RWPE2 (cell line): ENCODE results near the gene MPO.

Experiments used
- ATAC-seq: fragments of 200-7000 bp; cut with Tn5 transposase; 3 replicates; pipeline ENCODE4 v1.9.1; 2021; ENCODE audit warnings: low read depth
- DNase-seq: peaks from one replicate; pipeline ENCODE4 v3.0.0-alpha.2; 2020; ENCODE audit warnings: low spot score
- H3K27ac ChIP-seq: fragments of 450-650 bp; 2 replicates; pipeline ENCODE4 v1.5.1; 2017; ENCODE audit warnings: mild to moderate bottlenecking; ENCODE audit not compliant: poor library complexity, severe bottlenecking
- H3K27me3 ChIP-seq: fragments of 250-450 bp; sonication (Bioruptor Pico); 2 replicates; pipeline ENCODE4 v1.5.1; 2021; ENCODE audit warnings: mild to moderate bottlenecking, moderate library complexity; ENCODE audit not compliant: insufficient read depth, poor library complexity, severe bottlenecking
- H3K36me3 ChIP-seq: fragments of 250-450 bp; sonication (Bioruptor Pico); 2 replicates; pipeline ENCODE4 v1.5.1; 2020; ENCODE audit warnings: low read depth, mild to moderate bottlenecking, moderate library complexity
- H3K4me1 ChIP-seq: fragments of 250-450 bp; sonication (Bioruptor Pico); 2 replicates; pipeline ENCODE4 v1.5.1; 2021; ENCODE audit warnings: mild to moderate bottlenecking, moderate library complexity; ENCODE audit not compliant: insufficient read depth, poor library complexity, severe bottlenecking
- H3K4me3 ChIP-seq: fragments of 250-450 bp; sonication (Bioruptor Pico); 2 replicates; pipeline ENCODE4 v1.5.1; 2021; ENCODE audit warnings: mild to moderate bottlenecking, moderate library complexity; ENCODE audit not compliant: severe bottlenecking
- H3K9me3 ChIP-seq: fragments of 250-450 bp; sonication (Bioruptor Pico); 2 replicates; pipeline ENCODE4 v1.5.1; 2021; ENCODE audit warnings: mild to moderate bottlenecking, moderate library complexity; ENCODE audit not compliant: severe bottlenecking
- TF ChIP-seq, protein P1 (sequence below): fragments of 450-650 bp; IDR thresholded peaks from one replicate; pipeline ENCODE4 v1.5.1; 2017; ENCODE audit warnings: mild to moderate bottlenecking, moderate library complexity; ENCODE audit not compliant: poor library complexity, severe bottlenecking

Gene MPO

GRCh38 chr17:58289869-58290268 lies 9.1 kb upstream of the MPO start:
- H3K27ac ChIP-seq = no peak overlapping the region
- ATAC-seq = no peak

DNA sequence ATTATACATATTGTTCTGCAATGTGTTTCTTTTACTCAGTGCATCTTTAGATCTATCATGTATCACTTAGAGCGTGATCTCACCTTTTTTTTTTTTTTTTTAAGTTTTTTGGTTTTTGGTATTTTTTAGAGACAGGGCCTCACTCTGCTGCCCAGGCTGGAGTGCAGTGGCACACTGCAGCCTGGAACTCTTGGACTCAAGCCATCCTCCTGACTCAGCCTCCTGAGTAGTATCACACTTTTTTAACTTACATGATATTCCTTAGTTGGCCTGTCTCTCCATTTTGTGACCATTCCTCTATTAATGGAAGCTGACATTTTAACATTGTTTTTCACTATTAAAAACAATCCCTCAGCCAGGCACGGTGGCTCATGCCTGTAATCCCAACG lies 4.7 kb upstream of the MPO start:
- TF ChIP-seq, protein P1, sequence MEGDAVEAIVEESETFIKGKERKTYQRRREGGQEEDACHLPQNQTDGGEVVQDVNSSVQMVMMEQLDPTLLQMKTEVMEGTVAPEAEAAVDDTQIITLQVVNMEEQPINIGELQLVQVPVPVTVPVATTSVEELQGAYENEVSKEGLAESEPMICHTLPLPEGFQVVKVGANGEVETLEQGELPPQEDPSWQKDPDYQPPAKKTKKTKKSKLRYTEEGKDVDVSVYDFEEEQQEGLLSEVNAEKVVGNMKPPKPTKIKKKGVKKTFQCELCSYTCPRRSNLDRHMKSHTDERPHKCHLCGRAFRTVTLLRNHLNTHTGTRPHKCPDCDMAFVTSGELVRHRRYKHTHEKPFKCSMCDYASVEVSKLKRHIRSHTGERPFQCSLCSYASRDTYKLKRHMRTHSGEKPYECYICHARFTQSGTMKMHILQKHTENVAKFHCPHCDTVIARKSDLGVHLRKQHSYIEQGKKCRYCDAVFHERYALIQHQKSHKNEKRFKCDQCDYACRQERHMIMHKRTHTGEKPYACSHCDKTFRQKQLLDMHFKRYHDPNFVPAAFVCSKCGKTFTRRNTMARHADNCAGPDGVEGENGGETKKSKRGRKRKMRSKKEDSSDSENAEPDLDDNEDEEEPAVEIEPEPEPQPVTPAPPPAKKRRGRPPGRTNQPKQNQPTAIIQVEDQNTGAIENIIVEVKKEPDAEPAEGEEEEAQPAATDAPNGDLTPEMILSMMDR = no peak
- ATAC-seq = no peak
- peaks cover 11% of the 10 kb centered on the region for H3K4me1 ChIP-seq
- H3K4me3 ChIP-seq = no peak overlapping the region
- no peaks in the 10 kb centered on the region for H3K9me3 ChIP-seq
- peaks cover 3% of the 10 kb centered on the region for H3K27me3 ChIP-seq
- no peak for DNase-seq
- H3K36me3 ChIP-seq = no peaks in the 10 kb centered on the region
- H3K27ac ChIP-seq = no peak overlapping the region

More at GRCh38 chr17:58289869-58290268, 9.1 kb upstream of the MPO start:
- TF ChIP-seq, protein P1 = no peak
- no peak for DNase-seq
- Histone ChIP-seq H3K4me1 (peaks cover 11% of the 10 kb centered on the region), H3K4me3 (no peak overlapping the region), H3K27me3 (peaks cover 8% of the 10 kb centered on the region), H3K36me3 (no peaks in the 10 kb centered on the region), H3K9me3 (peaks cover 3% of the 10 kb centered on the region)

- no peak for ATAC-seq
- Histone ChIP-seq H3K9me3 (no peaks in the 10 kb centered on the region), H3K27me3 (peaks cover 9% of the 10 kb centered on the region), H3K4me3 (no peak overlapping the region), H3K4me1 (peaks cover 5% of the 10 kb centered on the region), H3K36me3 (no peaks in the 10 kb centered on the region), H3K27ac (no peak overlapping the region)
- no peak for DNase-seq
- TF ChIP-seq, protein P1 = no peak
These were observed 4.1 kb upstream of the MPO start for GRCh38 chr17:58284613-58285421.

- no peak overlapping the region for H3K27ac ChIP-seq
- no peaks in the 10 kb centered on the region for H3K4me1 ChIP-seq
- H3K27me3 ChIP-seq = peaks cover 18% of the 10 kb centered on the region
- ATAC-seq (no peak), DNase-seq (no peak)
- no peaks in the 10 kb centered on the region for H3K9me3 ChIP-seq
- TF ChIP-seq, protein P1 = no peak
- H3K36me3 ChIP-seq = no peaks in the 10 kb centered on the region
- no peak overlapping the region for H3K4me3 ChIP-seq
These were observed 3.2 kb upstream of the MPO start for GRCh38 chr17:58283674-58284612.
